AG04449 (cell line): ENCODE data around the gene TALDO1.
A peak's percentile ranks its signal among the peaks of the same experiment; 100 is the strongest.

Source experiments
- CTCF ChIA-PET: fragments of 350-600 bp; formaldehyde crosslinking; extraction: SDS; loops from one replicate; lab custom pipeline; 2021; ENCODE audit warnings: antibody characterized with exemption; lab: Yijun Ruan, JAX
- POLR2A ChIA-PET: fragments of 400-600, 350-600 bp; formaldehyde crosslinking; extraction: SDS; loops from one replicate; lab custom pipeline; 2020; ENCODE audit warnings: antibody characterized with exemption, inconsistent platforms; lab: Yijun Ruan, JAX
- DNase-seq: peaks from one replicate; pipeline ENCODE4 v3.0.0-alpha.2; 2010; ENCODE audit warnings: low read depth, low spot score
- H3K4me3 ChIP-seq: 2 replicates; pipeline ENCODE4 v1.5.1; 2011; ENCODE audit warnings: low read depth, mild to moderate bottlenecking, control low read depth, low read length
- TF ChIP-seq, protein P1 (sequence below): IDR thresholded peaks from one replicate; pipeline ENCODE4 v1.5.1; 2011; ENCODE audit warnings: mild to moderate bottlenecking, moderate library complexity, low read length, control low read depth, inconsistent platforms; ENCODE audit not compliant: insufficient read depth; ENCODE audit errors: missing control alignments

The TALDO1 gene

DNA sequence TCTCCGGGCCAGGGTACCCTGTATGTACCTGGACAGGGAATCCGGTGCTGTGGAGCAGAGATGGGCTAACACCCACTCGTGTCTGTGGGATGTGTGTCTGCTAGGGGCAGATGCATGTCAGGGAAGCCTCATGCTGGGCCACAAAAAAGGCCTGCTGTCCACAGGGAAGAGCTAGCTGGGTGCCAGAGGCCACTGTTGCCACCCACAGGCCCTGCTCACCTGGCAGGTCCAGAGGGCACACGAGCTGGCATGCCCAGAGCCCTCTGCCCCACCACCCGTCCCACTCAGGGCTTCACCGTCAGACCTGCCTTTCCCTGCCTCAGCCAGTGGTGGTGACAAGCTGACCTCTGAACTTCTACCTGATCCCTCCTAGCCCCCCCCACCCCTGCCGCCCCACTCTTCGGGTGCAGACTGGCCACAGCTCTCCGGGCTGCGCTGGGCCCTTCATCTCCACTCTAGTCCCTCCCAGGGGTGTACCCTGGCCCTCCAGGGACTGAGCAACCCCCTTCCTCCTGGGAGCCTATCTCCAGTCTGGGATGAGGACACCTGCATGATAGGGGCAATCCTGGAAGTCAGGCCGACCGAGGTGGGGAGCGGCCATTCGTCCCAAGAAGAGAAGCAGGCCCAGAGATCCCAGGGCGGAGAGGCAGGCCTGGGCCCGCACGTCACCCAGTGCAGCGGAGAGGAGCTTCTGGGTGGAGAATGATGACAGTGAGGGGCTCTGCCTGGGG, 49.5 kb downstream of the TALDO1 start:
- CTCF ChIA-PET, result interaction anchor here (0.9 to 1.5 kb wide), 6 partner anchors 9 to 35 kb away, joined by 3 to 6 read pairs (median 3); no protein-coding TSS in a partner anchor
- peak overlapping the region; percentile 81 for H3K4me3 ChIP-seq
- POLR2A ChIA-PET, result interaction anchor here (1.1 to 2.8 kb wide), 9 partner anchors 7 to 71 kb away, joined by 3 to 11 read pairs (median 6); partner anchors contain the start of genes GATD1, PNPLA2 and RPLP2
- no peak for DNase-seq
- TF ChIP-seq, protein P1, sequence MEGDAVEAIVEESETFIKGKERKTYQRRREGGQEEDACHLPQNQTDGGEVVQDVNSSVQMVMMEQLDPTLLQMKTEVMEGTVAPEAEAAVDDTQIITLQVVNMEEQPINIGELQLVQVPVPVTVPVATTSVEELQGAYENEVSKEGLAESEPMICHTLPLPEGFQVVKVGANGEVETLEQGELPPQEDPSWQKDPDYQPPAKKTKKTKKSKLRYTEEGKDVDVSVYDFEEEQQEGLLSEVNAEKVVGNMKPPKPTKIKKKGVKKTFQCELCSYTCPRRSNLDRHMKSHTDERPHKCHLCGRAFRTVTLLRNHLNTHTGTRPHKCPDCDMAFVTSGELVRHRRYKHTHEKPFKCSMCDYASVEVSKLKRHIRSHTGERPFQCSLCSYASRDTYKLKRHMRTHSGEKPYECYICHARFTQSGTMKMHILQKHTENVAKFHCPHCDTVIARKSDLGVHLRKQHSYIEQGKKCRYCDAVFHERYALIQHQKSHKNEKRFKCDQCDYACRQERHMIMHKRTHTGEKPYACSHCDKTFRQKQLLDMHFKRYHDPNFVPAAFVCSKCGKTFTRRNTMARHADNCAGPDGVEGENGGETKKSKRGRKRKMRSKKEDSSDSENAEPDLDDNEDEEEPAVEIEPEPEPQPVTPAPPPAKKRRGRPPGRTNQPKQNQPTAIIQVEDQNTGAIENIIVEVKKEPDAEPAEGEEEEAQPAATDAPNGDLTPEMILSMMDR, result no peak

DNA sequence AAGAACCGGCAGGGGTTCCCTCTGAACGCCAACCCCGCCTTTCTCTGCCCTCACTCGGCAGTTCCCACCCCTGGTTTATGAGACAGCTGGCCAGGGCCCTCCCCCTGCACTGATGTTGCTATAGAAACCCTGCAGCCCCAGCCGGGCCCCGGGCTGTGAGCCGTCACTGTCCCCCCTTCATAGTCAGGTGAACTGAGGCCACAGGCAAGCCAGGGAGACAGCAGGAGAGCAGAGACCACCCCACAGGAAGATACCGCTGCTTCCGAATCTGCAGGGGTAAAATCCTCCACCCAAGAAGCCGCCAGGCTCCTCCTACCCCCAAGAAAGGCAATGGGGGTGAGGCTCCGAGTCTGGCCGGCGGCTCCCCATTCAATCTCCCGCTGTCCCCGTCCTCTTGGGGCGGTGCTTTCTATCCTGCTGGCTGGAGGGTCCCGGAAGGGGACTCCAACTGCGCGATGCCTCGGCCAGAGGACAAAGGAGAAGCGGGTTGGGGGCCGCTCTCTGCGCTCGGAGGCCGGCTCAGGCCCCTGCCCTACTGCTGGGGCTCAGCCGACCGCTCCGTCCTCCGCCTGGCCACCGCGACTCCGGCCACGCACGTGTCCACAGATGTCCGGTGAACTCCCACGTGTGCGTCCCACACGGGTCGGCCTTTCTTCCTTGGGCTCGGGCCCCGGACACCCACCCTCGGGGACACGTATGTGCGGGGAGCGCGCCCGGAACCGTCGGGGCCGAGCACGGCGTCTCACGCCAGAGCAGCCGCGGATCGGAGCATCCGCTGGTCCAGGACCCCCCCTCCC, 50.2 kb downstream of the TALDO1 start:
- POLR2A ChIA-PET, result interaction anchor here (1.1 to 1.4 kb wide), 4 partner anchors 12 to 71 kb away, joined by 3 to 7 read pairs (median 5); partner anchors contain the start of genes PNPLA2 and RPLP2
- TF ChIP-seq, protein P1, result no peak
- DNase-seq, result peak; percentile 51
- H3K4me3 ChIP-seq, result peak overlapping the region; percentile 81
- CTCF ChIA-PET, result interaction anchor here (0.9 to 1.5 kb wide), 4 partner anchors 8 to 19 kb away, joined by 3 to 4 read pairs (median 3); no protein-coding TSS in a partner anchor

DNA sequence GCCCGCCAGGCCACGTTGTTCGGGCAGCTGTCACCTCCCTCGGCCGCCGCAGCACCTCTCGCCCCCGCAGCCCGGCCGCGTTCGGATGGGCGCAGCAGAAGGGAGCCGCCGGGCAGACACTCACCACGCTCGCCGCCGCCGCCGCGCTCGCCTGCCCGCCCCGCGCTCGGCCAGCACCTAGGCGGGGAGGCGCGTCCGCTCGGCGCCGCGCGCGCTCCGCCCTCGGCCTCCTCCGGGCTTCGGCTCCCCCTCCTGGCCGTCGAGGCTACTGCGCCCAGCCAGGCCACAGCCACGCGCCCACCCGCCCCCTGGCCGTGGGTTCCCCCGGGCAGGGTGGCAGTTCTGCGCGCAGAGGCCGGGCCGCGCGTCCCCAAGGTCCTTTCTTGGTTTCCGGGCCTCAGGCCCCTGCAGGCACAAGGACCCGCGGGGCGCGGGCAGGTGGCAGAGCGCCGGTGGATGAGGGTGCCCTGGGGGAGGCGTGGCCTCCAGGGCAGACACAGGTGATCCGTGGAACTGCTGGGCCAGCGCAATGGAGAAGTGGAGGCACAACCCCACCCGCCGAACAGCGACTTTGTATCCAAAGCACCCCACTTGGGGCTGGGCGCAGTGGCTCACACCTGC, 50.9 kb downstream of the TALDO1 start, which contains the start of gene SLC25A22:
SLC25A22 (minus strand) TSS at position 189 of the 621 bp plus-strand sequence. CDS start 3,275 bp downstream, outside the sequence.
- H3K4me3 ChIP-seq, result peak within 1 kb of the TSS; percentile 81
- POLR2A ChIA-PET, result interaction anchor here (1.3 kb wide), 1 partner anchor 21 kb away, joined by 6 read pairs; the partner anchor contains the start of gene PNPLA2
- CTCF ChIA-PET, result interaction anchor here (0.7 to 1.7 kb wide), 10 partner anchors 8 to 136 kb away, joined by 3 to 6 read pairs (median 3); partner anchors contain the start of gene GATD1
- TF ChIP-seq, protein P1, result peak; percentile 81
- DNase-seq, result no peak

DNA sequence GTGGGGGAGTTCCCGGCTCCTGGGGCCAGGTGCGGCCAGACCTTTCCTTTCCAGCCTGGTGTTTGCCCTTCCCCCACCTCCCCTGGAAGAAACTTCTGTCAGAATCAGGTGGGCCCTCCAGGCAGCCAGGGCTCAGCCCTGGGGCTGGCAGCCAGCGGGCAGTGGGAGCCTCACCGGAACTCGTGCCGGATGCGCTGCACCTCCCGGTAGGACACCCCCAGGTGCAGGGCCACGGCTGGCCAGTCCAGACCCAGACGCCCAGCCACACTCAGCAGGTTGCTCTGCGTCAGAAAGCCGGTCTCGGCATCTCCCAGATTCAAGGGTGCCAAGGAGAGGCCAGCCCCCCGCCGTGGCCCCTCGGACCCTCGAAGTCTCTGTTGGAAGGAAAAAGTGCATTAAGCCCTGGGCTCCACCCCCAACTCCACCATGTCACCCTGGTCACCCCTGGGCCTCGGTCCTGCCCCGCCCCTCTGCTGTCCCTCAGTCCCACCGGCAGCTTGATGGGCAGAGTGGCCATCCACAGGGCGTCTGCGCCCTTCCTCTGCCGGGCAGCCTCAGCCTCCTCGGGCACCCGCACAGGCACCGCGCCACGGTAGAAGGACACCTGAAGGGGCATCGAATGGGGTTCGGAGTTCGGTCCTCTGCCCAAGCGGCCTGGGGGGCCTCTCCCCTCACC, 52.5 kb downstream of the TALDO1 start:
- CTCF ChIA-PET, result interaction anchor here (0.9 to 1.7 kb wide), 3 partner anchors 16 to 138 kb away, joined by 4 to 6 read pairs (median 4); no protein-coding TSS in a partner anchor
- POLR2A ChIA-PET, result no interaction called here
- TF ChIP-seq, protein P1, result no peak

DNA sequence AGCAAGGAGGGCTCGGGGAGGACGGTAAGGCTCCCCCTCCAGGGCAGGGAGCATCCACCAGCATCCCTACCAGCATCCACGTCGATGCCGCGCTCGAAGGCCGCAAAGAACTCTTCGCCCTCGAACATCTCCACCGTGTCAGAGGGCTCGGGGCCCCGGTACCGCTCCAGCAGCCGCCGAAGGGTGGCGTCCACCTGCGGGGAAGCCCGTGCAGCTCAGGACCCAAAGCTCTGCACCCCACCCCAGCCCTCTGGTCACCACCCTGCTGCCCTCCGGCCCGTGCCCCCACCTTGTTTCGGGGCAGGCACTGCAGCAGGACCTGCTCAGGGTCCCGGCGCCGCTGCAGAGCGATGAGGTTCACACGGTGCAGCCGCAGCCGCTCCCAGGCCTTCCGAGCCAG, 53.2 kb downstream of the TALDO1 start:
- no peak overlapping the region for H3K4me3 ChIP-seq
- POLR2A ChIA-PET, result no interaction called here
- TF ChIP-seq, protein P1, result no peak
- no peak for DNase-seq
- CTCF ChIA-PET, result interaction anchor here (0.8 to 1.0 kb wide), 2 partner anchors 18 to 19 kb away, joined by 3 read pairs; partner anchors contain the start of gene PNPLA2

More for the DNA sequence above, 52.5 kb downstream of the TALDO1 start:
- no peak for DNase-seq
- no peak overlapping the region for H3K4me3 ChIP-seq
